Measurements from ENCODE around the gene RAB21.

RAB21 gene, protein sequence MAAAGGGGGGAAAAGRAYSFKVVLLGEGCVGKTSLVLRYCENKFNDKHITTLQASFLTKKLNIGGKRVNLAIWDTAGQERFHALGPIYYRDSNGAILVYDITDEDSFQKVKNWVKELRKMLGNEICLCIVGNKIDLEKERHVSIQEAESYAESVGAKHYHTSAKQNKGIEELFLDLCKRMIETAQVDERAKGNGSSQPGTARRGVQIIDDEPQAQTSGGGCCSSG

DNA sequence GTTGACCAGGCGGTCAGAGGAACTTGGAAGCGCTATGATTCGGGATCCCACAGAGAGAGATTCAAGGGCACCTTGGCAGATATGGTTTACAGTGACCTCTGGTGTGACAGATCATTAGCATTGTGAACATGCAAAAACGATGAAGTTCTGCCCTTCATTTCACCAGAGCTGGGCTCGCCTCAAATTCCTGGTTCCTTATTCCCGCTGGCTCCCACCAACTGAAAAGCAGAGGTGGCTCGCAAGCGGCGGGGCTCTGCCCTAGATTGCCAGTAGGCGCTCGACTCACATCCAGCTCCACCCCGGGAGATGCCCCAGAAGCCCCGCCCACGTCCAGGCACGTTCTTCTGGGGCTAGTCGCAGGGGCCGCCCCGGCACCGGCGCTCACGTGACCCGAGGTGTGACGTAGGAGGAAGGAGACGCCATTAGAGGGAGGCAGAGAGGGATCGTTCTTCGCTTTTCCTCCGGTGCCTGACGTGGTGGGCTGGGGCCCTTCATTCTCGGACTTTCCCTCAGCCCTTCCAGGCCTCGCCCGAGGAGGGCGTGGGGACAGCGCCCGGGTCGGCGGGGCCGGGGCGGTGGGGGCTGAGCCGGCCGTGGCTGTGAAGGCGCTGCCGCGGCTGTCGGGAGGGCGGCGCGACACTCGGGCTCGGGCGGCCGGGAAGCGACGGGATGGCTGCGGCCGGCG is at the start of gene RAB21:
RAB21 (plus strand) TSS at position 403 of the 685 bp plus-strand sequence; CDS start at position 670, 267 bp downstream.
- DNase-seq = peak; percentile 78 to 99 (median 94)

DNA sequence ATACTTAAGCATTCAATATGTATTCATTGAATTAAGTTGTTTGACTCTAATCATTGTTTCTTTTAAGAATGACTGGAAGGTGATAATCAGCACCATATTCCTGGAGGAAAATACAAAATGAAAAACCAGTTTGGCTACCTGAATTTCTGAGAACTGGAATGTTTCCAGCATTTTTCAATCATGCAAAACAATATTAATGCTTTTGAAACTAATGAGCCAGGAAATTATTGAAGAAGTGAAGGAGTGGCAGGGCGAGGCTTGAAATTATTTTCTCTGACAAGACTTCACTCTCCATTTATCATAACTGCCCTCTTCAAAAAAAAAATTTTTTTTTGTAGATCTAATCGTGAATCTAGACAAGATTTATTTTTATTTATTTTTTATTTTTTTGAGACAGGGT is 49.7 kb upstream of the RAB21 start:
- DNase-seq = no peak

DNA sequence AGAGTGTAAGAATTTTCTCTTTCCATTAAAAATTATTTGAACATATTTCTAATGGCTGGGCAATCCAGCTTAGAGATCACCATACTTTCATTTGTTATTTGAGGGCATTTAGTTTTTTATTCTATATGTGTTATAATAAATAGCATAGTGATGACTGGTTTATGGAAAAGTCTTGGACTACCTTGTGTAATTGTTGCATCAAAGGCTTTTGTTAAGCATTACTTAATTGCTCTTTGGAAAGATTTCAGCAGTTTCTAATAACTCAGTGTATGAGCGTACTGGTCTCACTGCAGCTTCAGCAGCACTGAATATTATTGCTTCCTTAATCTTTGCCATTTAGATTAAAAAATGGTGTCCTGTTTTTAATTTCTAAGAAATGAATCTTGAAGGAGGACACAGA is 46.0 kb upstream of the RAB21 start:
- DNase-seq = no peak

DNA sequence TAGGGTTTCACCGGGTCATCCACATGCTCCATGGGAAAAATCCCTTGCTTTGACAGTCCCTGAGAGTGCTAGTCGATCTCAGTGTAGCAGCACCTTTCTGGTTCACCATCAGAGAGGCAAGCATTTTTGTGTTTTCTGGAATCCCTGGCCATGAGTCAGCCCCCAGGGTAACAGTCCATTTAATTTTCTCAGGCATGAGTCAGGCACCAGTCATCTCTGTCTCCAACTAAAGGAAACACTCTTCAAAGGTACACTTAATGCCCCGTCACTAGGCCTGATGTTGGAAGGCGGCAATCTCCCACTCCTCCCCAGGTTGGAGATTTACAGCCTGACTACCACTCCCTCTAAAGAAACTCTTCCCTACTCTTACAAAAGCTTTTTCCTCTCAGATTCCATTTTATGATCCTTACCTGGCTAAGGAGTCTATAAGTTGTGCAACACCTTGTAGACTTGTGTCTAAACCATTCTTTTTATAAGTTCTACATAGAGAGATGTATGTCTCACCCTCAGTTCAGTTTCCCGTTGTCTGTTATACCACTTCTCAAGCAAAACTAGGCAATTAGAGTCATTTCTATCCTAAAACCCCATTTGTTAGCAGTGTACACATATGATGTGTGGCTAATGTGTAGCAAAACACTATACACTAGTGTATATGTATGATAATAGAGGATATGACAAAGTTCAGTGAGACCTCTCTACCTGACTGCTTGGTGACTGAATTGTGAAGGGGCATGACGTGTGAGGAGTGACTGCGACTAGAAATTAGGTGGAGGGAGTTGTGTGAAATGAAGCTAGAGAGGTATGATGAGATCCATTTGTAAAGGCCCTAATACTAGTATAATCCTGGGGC is 44.2 kb upstream of the RAB21 start:
- DNase-seq = no peak

DNA sequence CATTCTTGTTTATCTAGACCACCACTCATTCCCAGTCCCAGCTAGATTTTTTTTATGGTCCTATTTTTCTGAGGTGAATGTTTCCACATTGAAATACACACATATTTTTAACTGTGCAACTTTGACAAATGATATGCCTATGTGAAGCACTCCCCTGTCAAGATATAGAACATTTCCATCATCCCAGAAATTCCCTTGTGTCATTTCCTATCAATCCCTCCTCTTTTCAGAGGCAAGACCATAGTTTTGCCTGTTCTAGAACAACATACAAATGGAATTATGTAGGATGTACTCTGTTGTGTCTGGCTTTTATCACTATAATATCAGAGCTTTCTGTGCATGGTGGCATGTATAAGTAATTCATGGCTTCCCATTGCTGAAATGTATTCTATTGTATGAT is 36.1 kb upstream of the RAB21 start:
- no peak for DNase-seq

DNA sequence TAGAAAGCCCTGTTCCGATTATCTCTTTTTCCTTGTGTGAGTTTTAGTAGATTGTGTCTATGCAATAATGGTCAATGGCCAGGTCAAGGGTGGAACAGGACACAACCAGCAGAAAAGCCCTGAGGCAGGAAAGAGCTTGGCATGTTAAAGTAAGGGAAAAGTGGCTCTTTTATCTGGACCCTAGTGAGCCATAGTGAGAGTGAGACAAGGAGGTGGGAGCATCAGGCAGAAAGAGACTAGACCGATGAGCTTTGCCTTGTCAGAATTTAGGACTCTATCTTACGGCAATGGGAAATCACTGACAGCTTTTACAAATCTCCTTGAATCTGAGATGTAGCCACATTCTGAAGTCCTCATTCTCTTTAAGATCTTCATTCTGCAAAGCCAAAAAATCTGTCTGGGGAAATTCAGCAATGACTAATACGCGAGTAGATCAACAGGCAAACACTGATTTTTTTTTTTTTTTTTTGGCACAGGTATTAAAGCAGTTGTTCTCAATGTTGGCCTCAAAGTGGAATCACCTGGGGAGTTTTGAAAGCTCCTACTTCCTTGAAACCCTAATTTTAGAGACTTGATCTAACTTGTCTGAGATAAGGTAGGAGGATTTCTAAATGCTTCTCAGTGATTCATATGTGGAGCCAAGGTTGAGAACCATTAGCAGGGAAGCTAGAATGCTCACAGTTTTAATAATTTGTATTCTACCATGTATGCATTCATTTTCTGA is 34.9 kb upstream of the RAB21 start:
- no peak for DNase-seq

DNA sequence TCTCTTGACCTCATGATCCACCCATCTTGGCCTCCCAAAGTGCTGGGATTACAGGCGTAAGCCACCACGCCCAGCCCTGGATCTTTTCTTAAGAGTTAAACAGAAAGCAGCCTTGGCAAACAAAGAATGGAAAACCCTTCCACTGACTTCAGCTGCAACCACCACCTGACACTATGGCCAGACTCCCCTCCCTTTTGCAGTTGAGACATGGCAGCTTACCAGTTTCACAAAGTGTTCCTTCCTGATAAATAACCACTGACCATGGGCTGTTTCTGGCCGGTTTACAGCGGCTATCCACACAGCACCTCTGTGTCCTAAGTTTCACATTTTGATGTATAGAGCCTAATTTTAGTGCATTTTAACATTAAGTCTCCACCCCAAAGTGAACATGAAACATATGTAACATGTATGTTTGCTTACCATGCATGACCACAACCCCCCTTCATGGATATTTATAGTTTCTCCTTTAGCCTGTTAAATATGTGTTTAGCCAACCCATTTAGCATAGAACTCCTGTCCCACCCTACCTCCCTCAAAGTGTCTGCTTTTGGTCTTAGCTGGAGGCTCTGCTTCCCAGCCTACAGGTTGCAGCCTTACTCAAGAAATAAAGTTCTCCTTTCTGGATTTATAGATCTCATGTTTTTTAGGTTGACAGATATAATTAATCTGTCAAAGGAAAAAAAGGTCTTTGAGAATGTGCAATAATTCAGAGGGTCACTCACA is 32.7 kb upstream of the RAB21 start:
- DNase-seq = no peak

DNA sequence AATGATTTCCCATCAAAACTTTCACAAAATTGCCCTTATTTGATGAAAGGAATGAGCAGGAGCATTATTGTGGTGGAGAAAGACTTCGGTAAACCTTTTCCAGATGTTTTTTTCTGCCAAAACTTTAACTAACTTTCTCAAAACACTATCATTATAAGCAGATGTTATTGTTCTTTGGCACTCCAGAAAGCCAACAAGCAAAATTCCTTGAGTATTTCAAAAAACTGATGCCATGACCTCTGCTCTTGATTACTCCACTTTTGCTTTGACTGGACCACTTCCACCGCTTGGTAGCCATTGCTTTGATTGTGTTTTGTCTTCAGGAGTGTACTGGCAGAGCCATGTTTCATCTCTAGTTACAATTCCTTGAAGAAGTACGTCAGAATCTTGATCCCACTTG is 29.7 kb upstream of the RAB21 start:
- DNase-seq = no peak

DNA sequence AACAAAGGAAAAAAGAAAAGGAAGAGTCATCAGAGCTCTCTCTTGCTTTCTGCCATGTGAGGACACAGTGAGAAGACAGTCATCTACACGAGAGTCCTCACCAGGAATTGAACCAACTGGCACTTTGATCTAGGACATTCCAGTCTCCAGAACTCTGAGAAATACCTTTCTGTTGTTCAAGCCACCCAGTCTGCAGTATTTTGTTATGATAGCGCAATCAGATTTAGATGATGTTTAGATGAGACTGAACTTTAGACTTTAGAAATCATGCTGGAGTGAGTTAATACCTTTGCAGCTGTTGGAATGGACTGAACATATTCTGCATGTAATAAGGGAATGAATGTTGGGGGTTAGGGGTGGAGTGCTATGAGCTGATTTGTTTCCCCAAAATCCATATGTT is 28.1 kb upstream of the RAB21 start:
- DNase-seq = no peak

DNA sequence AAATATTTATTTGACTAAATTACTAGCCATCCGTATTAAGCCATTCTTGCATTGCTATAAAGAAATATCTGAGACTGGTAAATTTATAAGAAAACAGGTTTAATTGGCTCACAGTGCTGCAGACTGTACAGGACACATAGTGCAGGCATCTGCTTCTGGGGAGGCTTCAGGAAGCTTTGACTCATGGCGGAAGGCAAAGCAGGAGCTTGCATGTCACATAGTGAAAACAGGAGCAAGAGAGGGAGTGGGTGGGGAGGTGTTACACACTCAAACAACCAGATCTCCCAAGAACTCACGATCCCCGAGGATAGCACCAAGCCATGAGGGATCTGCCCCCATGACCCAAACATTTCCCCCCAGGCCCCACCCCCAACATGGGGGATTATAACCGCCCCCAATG is 26.7 kb upstream of the RAB21 start:
- no peak for DNase-seq

DNA sequence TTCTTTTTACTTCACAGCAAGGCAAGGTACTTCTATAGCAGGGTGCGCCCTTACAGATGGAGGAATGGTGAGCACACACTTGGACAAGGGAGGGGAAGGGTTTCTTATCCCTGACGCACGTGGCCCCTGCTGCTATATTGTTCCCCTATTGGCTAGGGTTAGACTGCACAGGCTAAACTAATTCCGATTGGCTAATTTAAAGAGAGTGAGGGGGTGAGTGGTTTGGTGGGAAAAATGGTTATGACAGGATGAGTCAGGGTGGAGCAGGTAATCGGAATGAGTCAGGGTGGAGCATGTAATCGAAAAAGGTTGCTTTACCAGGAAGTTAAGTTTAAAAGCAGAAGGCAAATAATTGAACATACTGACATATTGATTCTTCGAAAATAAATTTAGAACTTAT is 23.7 kb upstream of the RAB21 start:
- DNase-seq = no peak

DNA sequence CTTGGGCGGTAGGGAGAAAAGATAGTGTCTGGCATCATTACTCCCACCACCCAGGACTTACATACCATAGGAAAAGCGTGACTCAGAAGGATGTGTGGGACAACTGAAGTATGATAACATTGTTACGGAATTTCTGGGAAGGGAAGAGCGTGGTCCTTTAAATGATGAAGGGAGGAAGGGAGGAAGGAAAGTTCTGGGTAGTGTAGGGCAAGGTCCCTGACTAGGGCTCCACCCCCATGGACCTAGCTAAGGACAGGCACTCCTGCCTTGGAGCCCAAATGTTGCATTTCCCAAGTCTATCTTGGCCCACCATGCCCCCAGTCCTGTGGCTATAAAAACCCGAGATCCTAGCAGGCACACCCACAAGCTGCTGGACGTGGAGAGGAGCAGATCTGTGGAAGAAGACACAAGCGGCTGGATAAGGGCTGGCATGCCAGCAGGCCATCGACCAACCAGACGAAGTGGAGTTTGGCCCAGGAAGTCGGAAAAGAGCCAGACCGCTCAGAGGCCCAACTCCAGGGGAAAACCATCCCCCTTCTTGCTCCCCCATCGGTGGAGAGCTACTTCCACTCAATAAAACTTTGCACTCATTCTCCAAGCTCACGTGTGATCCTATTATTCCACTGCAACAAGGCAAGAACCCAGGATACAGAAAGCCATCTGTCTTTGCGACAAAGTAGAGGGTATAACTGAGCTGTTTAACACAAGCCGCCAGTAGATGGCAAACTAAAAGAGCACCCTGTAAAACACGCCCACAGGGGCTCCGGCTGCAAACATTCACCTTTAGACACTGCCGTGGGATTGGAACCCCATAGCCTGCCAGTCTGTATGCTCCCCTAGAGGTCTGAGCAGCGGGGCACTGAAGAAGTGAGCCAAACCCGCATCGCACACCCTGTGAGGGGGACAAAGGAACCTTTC is 23.0 kb upstream of the RAB21 start:
- no peak for DNase-seq

DNA sequence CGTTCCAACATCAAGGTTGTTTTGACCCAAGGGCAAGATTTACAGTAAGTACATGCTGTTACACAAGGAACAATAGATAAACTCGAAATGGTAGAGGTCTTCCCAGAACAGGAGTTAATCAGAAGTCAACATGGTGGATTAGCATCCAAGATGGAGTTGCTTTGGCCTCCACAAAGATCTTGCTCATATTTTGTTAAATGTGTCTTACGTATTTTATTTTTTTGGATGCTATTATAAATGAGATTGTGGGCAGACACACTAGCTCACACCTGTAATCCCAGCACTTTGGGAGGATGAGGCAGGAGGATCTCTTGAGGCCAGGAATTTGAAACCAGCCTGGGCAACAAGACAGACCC is 22.3 kb upstream of the RAB21 start:
- DNase-seq = no peak

DNA sequence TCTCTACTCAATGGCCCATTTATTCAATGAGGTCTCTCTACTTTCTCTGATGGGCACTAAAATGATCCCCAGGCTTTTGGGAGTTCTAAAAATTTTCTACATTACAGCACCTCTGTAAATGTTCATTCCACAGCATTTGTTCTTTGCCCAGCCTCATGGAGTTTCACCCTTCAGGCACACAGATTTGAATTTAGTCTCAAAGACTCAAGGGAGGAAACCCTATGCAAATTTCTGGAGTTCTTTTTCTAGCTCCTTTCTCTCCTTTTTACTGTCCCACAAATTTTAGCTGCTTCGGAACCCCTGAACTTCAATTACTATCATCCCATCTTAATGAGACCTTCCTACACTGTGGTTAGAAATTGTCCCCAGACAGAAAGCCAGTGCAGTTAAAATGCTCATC is 17.5 kb upstream of the RAB21 start:
- no peak for DNase-seq

DNA sequence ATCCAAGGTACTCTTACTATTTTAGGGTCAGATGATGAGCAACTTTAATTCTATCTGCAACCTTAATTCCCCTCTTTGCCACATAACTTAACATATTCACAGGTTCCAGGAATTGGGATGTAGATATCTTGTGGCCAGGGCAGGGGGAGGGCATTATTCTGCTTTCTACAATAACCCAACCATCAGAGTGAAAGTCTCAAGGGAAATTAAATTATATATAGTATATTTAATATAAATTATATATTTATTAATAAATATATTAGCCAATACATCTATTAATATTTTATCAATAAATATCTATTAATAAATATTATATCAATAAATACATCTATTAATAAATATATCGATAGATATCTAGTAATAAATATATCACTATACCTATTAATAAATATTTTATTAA is 11.7 kb upstream of the RAB21 start:
- no peak for DNase-seq

DNA sequence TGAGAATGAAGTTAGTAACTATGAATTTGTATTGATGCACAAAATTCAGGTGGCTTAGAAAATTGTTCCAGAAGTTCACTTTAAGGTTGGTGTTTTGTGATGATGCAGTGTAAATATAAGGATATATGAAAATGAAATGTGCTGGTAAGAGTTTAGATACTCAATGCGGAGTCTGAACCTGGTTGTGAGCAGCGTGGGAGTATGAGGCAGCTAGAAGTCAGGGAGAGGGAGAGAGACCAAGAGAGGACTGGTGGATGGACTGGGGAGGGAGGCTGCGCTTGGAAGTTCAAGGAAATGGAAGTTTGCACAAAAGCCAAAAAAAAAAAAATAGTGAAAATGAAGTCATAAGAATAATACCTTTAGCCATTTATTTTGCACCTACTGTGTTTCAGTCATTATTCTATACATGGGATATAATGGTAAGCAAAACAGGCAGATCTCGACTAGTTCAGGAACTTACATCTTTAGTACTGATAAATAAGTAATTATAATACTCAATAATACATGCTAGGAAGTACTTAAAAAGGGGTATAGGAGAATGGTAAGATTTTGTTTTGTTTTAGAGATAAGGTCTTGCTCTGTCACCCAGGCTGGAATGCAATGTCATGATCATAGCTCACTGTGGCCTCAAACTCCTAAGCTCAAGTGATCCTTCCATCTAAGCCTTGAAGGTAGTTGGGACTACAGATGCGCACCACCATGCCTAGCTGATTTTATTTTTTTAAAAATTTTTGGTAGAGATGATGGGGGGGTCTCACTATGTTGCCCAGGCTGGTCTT is 10.0 kb upstream of the RAB21 start:
- no peak for DNase-seq

DNA sequence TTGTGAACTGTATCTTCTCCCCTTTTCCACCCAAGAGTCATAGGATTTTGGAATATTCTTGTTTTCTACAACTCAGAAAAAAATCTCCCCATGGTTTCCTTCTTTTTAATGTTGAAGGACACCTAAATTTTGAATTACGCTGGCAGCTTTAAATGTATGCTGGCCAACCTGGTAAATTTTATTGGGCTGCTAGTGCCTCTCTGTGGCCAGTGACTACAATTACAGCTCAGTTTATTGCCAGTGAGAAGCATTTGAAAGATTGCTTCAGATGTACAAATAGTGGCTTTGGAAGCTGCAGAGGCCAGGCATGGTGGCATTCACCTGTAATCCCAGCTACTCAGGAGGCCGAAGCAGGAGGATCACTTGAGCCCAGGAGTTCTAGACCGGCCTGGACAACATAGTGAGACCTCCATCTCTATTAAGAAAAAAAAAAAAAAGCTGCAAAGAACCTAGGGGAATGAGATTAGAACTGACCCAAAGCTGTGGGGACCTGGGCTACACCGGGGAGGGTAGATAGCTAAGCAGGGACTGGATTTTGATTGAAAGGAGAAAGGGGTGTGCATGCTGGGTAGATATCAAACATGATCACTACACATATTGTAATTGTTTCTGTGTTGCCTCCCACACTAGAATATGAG is 7.6 kb upstream of the RAB21 start:
- DNase-seq = peak in 22 of 51 donors; percentile 0 to 67 (median 18)

DNA sequence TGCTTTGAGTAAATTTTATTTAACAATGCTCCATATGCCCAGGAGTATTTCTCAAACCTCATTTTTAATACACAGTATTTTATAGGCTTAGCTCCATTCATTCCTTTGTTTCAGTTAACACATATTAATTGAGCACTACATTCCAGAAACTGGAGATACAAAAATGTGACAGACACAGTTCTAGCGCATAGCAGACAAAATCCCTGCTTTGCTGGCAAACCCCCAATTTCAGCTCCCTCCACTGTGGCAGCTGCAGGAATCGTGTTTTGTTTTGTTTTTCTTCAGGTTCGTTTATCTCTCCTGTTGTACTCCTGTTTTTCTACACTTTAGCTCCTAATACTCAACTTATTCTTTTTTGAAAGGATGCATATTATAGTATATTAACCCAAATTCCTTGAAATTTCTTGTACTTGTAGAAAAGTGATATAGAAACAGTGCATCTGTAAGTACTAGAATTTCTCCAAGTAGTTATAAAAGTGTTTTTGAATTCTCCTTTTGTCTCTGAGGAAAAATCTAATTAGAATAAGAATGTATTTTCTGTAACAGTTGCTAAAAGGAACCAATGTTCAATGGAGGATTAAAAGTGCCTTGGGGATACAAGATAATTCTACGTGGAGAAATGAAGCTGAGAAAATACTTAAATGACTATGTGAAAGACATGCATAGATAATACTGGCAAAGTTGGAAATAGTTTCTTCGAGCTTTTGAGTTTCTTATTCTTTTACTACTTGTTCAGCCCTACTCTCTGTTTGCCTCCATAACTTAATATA is 6.4 kb upstream of the RAB21 start:
- no peak for DNase-seq
